Tibial artery (tissue), 4 donors: ENCODE results near the gene BTBD9.

Experiments used
- DNase-seq, 2 donors: peaks; one replicate each; pipeline ENCODE4 v3.0.0-alpha.2; 2019
- H3K27ac ChIP-seq, 2 donors: fragments of 200-600 bp; sonication (generic) in 1 of 2; 1 replicate in 1 of 2; 2 replicates in 1 of 2; pipeline ENCODE4 v1.5.1; 2018 to 2019; ENCODE audit warnings: mild to moderate bottlenecking in 1 of 2
- H3K27me3 ChIP-seq, 2 donors: fragments of 200-600 bp; sonication (generic) in 1 of 2; one replicate each; pipeline versions ENCODE4 v1.5.1 to v1.6.0; 2016 to 2019
- H3K36me3 ChIP-seq, 3 donors: fragments of 200-600 bp; sonication (generic) in 2 of 3; one replicate each; pipeline ENCODE4 v1.5.1; 2016 to 2019; ENCODE audit warnings: mild to moderate bottlenecking in 2 of 3
- H3K4me1 ChIP-seq, 4 donors: fragments of 200-600 bp; sonication (generic) in 2 of 4; 1 replicate in 3 of 4; 2 replicates in 1 of 4; pipeline ENCODE4 v1.5.1; 2016 to 2019
- H3K4me3 ChIP-seq, 2 donors: fragments of 200-600 bp; sonication (generic) in 1 of 2; 1 replicate in 1 of 2; 2 replicates in 1 of 2; pipeline ENCODE4 v1.5.1; 2018 to 2019; ENCODE audit warnings: mild to moderate bottlenecking in 2 of 2
- H3K9me3 ChIP-seq, 3 donors: fragments of 200-600 bp; sonication (generic) in 1 of 3; one replicate each; pipeline ENCODE4 v1.5.1; 2016 to 2019
- CTCF ChIP-seq, 2 experiments: fragments of 200-600 bp in 1 of 2; fragments of 450-650 bp in 1 of 2; IDR thresholded peaks; one replicate each; pipeline ENCODE4 v1.5.1; 2017 to 2019; ENCODE audit warnings: antibody characterized with exemption in 2 of 2, mild to moderate bottlenecking in 1 of 2, moderate library complexity in 1 of 2
- intact Hi-C: fragments of 100-400 bp; cut with DNase I; formaldehyde crosslinking; loops from one replicate; pipeline ENCODE4 v1.15.0; 2023; ENCODE audit warnings: low total_unique reads

The BTBD9 gene

DNA sequence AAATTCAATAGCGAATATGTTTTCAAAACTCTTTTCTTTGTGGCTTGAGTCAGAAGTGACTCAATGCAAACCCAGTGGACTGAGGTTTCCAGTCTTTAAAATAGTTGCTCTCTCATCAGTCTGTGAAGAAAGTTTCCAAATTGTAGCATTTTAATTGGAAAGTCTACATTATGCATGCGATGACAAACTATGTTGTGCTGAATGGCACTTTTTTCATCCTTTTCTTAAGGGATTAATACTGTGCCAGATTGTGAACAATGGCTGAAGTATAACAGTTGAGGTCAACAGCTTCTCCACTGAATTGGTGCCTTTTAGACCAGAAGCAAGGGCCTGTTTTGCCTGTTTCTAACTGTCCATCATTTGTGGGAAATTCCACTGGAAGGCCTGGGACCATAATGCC lies 377.1 kb downstream of the BTBD9 start:
- Histone ChIP-seq H3K27ac (no peak overlapping the region), H3K9me3 (no peaks in the 10 kb centered on the region), H3K4me3 (no peak overlapping the region), H3K27me3 (no peaks in the 10 kb centered on the region), H3K4me1 (peaks cover 0 to 19% (median 15%) of the 10 kb centered on the region in 4 donors), H3K36me3 (peaks cover 0 to 9% (median 0%) of the 10 kb centered on the region in 3 donors)
- no peak for DNase-seq
- TF ChIP-seq CTCF (IDR thresholded peaks at IDR 0.05): no peak
- intact Hi-C loops: no loop called here

DNA sequence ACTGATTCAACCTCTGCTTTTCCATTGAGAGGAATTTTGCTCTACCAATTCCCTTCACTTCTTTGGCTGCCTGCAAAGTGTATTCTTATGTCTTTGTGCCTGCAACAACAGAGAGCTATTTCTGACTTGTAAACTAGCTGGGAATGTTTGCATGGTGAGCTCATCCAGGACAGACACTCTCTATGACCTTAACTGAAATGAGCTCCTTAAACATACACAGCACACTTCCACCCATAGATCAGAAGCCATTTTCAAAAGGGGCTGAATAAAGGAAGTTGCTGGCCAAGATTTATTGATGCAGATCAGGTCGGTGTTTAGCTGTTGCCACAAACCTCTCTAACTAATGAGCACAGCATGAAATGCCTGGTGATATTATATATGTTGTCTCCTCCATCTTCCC lies 377.7 kb downstream of the BTBD9 start:
- Histone ChIP-seq H3K4me3 (no peak overlapping the region), H3K4me1 (peaks cover 0 to 19% (median 15%) of the 10 kb centered on the region in 4 donors), H3K36me3 (peaks cover 0 to 9% (median 0%) of the 10 kb centered on the region in 3 donors), H3K27me3 (no peaks in the 10 kb centered on the region), H3K9me3 (no peaks in the 10 kb centered on the region), H3K27ac (no peak overlapping the region)
- TF ChIP-seq CTCF (IDR thresholded peaks at IDR 0.05): no peak
- DNase-seq: no peak
- intact Hi-C loops: no loop called here

- Histone ChIP-seq H3K4me3 (no peak overlapping the region), H3K4me1 (peaks cover 0 to 19% (median 15%) of the 10 kb centered on the region in 4 donors), H3K9me3 (no peaks in the 10 kb centered on the region), H3K27ac (no peak overlapping the region), H3K36me3 (peaks cover 0 to 9% (median 0%) of the 10 kb centered on the region in 3 donors), H3K27me3 (no peaks in the 10 kb centered on the region)
- DNase-seq: no peak
- TF ChIP-seq CTCF (IDR thresholded peaks at IDR 0.05): no peak
- intact Hi-C loops: no loop called here
These were observed 378.1 kb downstream of the BTBD9 start for GRCh38 chr6:38261626-38262025.

DNA sequence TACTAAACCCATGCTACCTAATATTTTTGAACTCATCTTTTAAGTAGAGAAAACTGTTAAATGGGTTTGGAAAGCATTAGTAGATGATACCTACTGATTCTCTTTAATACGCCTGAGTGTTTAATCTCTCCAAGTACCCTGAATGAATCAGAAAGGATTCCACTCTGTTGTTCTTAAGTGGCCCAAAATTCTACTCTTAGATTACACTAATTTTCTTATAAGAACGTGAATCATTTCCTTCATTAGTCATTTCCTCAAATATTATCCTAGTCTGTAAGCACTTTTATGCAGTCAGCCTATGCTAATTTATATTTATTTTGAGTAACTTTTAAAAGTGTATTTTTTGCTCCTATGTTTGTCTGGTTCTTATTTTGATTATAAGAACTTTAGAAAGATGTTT lies 380.0 kb downstream of the BTBD9 start:
- no peak overlapping the region for H3K4me3 ChIP-seq
- no peaks in the 10 kb centered on the region for H3K27me3 ChIP-seq
- H3K36me3 ChIP-seq: peaks cover 0 to 23% (median 19%) of the 10 kb centered on the region in 3 donors
- no peak overlapping the region for H3K27ac ChIP-seq
- no peak for TF ChIP-seq CTCF (IDR thresholded peaks at IDR 0.05)
- no peaks in the 10 kb centered on the region for H3K9me3 ChIP-seq
- DNase-seq: no peak
- H3K4me1 ChIP-seq: peaks cover 0 to 19% (median 15%) of the 10 kb centered on the region in 4 donors
- intact Hi-C loops: no loop called here

DNA sequence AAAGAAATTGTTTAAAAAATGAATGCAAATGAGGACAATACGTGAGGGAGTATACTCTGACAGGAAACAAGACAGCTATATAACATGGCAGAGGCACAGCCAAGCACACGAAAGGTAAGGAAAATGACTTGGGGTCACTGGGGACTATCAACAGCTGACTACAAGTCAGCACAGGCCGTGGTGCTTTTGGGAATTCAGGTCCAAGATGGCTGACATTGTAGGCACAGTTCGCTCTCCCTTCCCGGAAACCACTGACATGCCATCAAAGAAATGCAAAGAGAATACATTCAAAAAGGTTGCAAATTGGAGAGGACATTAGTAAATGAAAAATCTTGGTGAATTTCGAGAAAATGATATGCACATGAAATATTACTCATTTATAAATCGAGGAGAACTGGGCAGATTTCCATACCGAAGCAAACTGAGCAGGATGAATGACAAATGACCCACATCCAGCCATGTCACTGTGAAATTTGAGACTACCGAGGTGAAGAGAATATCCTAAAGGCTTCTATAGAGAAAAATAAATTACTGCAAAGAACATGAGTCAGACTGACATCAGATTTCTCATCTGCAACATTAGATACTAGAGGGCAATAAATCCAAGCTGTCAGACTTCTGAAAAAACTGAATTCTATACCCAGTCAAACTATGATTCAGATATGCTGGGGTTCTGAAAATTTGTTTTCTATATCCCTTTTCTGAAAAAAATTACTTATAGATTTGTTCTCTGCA lies 391.1 kb downstream of the BTBD9 start:
- intact Hi-C loops: no loop called here
- Histone ChIP-seq H3K36me3 (peaks cover 0 to 7% (median 0%) of the 10 kb centered on the region in 3 donors), H3K27ac (no peak overlapping the region), H3K4me3 (no peak overlapping the region), H3K27me3 (no peaks in the 10 kb centered on the region), H3K4me1 (peaks cover 0 to 21% (median 2%) of the 10 kb centered on the region in 4 donors), H3K9me3 (no peaks in the 10 kb centered on the region)
- DNase-seq: no peak
- TF ChIP-seq CTCF (IDR thresholded peaks at IDR 0.05): no peak
